K562 (cell line): Measurements from ENCODE around the gene NFIC. TPM values are rescaled to one million over a fixed set of nuclear protein-coding genes. Genes with fewer than 3 reads are reported as not detected.
A peak's percentile ranks its signal among the peaks of the same experiment; 100 is the strongest.

Experiments
- ASH1L ChIP-seq: fragments of 450-650 bp; IDR thresholded peaks from 2 replicates; pipeline ENCODE4 v1.6.1; 2018; ENCODE audit warnings: borderline replicate concordance, mild to moderate bottlenecking, low read depth; ENCODE audit not compliant: partially characterized antibody
- C11orf30 ChIP-seq: fragments of 450-650 bp; IDR thresholded peaks from 2 replicates; pipeline ENCODE4 v1.6.1; 2016; ENCODE audit warnings: low read depth, mild to moderate bottlenecking
- CCAR2 ChIP-seq: fragments of 200-400 bp; formaldehyde crosslinking; IDR thresholded peaks from 2 replicates; pipeline ENCODE4 v1.6.1; 2017; ENCODE audit warnings: mild to moderate bottlenecking, low read depth, low read length
- CHD4 ChIP-seq: fragments of 200-600 bp; sonication (generic); IDR thresholded peaks from 3 replicates; pipeline ENCODE4 v1.6.1; 2012; ENCODE audit warnings: low read depth, mild to moderate bottlenecking, mixed read lengths, low read length, inconsistent platforms; ENCODE audit not compliant: insufficient read depth, insufficient replicate concordance, poor library complexity, severe bottlenecking
- ETS2 ChIP-seq: IDR thresholded peaks from 2 replicates; pipeline ENCODE4 v1.6.1; 2016; ENCODE audit warnings: borderline replicate concordance, missing genetic modification characterization, mild to moderate bottlenecking, moderate library complexity, missing compliant biosample characterization; ENCODE audit not compliant: poor library complexity, severe bottlenecking
- KDM1A ChIP-seq, 2 experiments: fragments of 450-650 bp; IDR thresholded peaks; 2 replicates each; pipeline ENCODE4 v1.6.1; 2016; ENCODE audit warnings: mild to moderate bottlenecking in 2 of 2
- KDM5B ChIP-seq: fragments of 200-600 bp; sonication (generic); IDR thresholded peaks from 2 replicates; pipeline ENCODE4 v1.6.1; 2012; ENCODE audit warnings: low read depth, mild to moderate bottlenecking, moderate library complexity, low read length, control low read depth, inconsistent platforms; ENCODE audit not compliant: insufficient replicate concordance
- MECOM ChIP-seq: fragments of 250-450 bp; sonication (Bioruptor Pico); IDR thresholded peaks from 2 replicates; pipeline ENCODE4 v1.8.0; 2022; ENCODE audit warnings: inconsistent platforms
- OTX1 ChIP-seq: fragments of 450-650 bp; formaldehyde crosslinking; IDR thresholded peaks from 2 replicates; pipeline ENCODE4 v1.4.0; 2022; ENCODE audit warnings: mild to moderate bottlenecking
- PHB ChIP-seq: fragments of 250-450 bp; sonication (Bioruptor Pico); IDR thresholded peaks from 2 replicates; pipeline ENCODE4 v1.5.0; 2021
- POLR2H ChIP-seq: IDR thresholded peaks from 2 replicates; pipeline ENCODE4 v1.6.1; 2016; ENCODE audit warnings: missing genetic modification characterization, low read depth, mild to moderate bottlenecking, control low read depth, missing compliant biosample characterization, moderate library complexity
- PURB ChIP-seq: sonication (generic); formaldehyde crosslinking; IDR thresholded peaks from 2 replicates; pipeline ENCODE4 v1.9.0; 2021; ENCODE audit warnings: low read depth, mild to moderate bottlenecking, missing genetic modification reagents
- RFX1 ChIP-seq: fragments of 450-650 bp; IDR thresholded peaks from 2 replicates; pipeline ENCODE4 v1.6.1; 2016; ENCODE audit warnings: mild to moderate bottlenecking, moderate library complexity
- RFX5 ChIP-seq: IDR thresholded peaks from 2 replicates; pipeline ENCODE4 v1.6.1; 2011; ENCODE audit warnings: low read depth, mild to moderate bottlenecking, improper control_type of control experiment, low read length
- TAF9B ChIP-seq: fragments of 450-650 bp; IDR thresholded peaks from 2 replicates; pipeline ENCODE4 v1.6.1; 2018; ENCODE audit warnings: mild to moderate bottlenecking; ENCODE audit not compliant: partially characterized antibody
- U2AF2 ChIP-seq: fragments of 200-400 bp; formaldehyde crosslinking; optimal IDR thresholded peaks from 2 replicates; pipeline ENCODE3; 2017; ENCODE audit warnings: low read depth, mild to moderate bottlenecking, low read length
- ZNF165 ChIP-seq: fragments of 250-450 bp; sonication (Bioruptor Pico); IDR thresholded peaks from 2 replicates; pipeline ENCODE4 v1.4.0; 2020; ENCODE audit warnings: borderline replicate concordance
- polyA plus RNA-seq, 8 experiments: library from polyadenylated mRNA; depleted of rRNA in 4 of 8; stranded (reverse) in 5 of 8; unstranded in 3 of 8; fragments of >200 nt; fragmentation: Nextera tagmentation in 2 of 8; fragmentation: Illumina TruSeq in 1 of 8; extraction: Ambion mirVana in 2 of 8; extraction: Trizol in 1 of 8; gene quantifications; 2 replicates each; pipeline versions ENCODE4 v1.2.1 to v1.2.3, GENCODE V29; 2011 to 2014; ENCODE audit warnings: inconsistent platforms in 1 of 8, missing spikeins in 1 of 8
- total RNA-seq, 7 experiments: library from RNA; depleted of rRNA in 6 of 7; stranded (reverse); fragments of >200 nt in 6 of 7; fragmentation: Illumina TruSeq in 2 of 7; extraction: Trizol in 2 of 7; gene quantifications; 2 replicates each; pipeline versions ENCODE4 v1.2.1 to v1.2.3, GENCODE V29; 2011 to 2021; ENCODE audit warnings: low replicate concordance in 1 of 7
- TF ChIP-seq, protein P1 (sequence below), 2 experiments: fragments of 450-650 bp; IDR thresholded peaks; 2 replicates each; pipeline ENCODE4 v1.6.1; 2018; ENCODE audit warnings: mild to moderate bottlenecking in 2 of 2, low read depth in 1 of 2; ENCODE audit not compliant: partially characterized antibody in 2 of 2
- TF ChIP-seq, protein P2 (sequence below), 2 experiments: IDR thresholded peaks; 2 replicates each; pipeline ENCODE4 v1.6.1; 2012; ENCODE audit warnings: improper control_type of control experiment in 2 of 2, low read depth in 2 of 2, low read length in 2 of 2, borderline replicate concordance in 1 of 2

NFIC gene
- total and polyA plus RNA-seq, 9 of the 15 experiments (the other 6 are each of a cell fraction or from before 2014, with no cell fraction given), result 0.71 to 62.1 (median 6.9) TPM

DNA sequence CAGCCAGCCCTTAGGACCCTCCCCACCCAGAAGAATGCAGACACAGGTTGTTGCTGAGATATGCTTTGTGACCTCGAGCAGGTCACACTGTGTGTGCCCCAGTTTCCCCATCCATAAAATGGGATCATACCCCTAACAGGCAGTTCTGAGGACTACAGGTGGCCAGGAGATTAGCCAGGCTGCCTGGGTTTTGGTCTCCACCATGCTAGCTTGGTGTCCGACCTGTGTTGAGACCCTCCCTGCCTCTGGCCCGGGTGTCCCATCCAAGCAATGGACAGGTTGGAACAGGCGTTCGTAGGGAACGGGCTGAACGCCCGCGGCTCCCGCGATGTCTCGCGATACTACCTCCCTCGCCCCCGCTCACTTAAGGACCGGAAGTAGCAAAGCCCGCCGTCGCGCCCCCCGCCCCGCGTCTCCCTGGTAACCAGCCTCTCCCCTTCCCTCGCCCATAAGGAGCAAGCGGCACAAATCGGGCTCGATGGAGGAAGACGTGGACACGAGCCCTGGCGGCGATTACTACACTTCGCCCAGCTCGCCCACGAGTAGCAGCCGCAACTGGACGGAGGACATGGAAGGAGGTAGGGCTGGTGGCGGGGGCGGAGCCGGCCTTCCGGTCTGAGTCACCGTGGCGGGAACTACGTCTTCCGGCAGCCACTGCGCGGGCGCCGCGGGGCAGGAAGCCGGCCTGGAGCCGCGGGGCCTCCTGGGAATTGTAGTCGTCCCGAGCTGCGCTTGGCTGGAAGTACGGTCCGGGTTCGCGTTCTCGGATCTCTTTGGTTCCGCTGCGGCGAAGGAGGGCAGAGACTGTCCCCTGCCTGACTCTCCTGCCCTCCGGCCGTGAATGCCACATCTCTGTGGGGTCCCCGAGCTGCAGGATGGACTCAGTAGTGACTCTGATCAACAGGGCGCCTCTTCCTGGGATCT is 68.5 kb downstream of the NFIC start (continued):
- TF ChIP-seq KDM5B (peak; percentile 55), ASH1L (peak; percentile 56), RFX1 (peak; percentile 91), PURB (CRISPR knock-in tag) (no peak), OTX1 (CRISPR knock-in tag) (no peak), ZNF165 (CRISPR knock-in tag) (0 out of 2 replicates have a peak, but pooled peaks have one; percentile 28), U2AF2 (no peak), MECOM (CRISPR knock-in tag) (no peak), RFX5 (no peak), CCAR2 (no peak), KDM1A (IDR thresholded peaks at IDR 0.05) (peak; percentile 90 to 98), TAF9B (no peak), ETS2 (no peak), CHD4 (no peak), POLR2H (tag) (peak; percentile 61), PHB (CRISPR knock-in tag) (0 out of 2 replicates have a peak, but pooled peaks have one; percentile 63), C11orf30 (peak; percentile 95)
- TF ChIP-seq, protein P1, sequence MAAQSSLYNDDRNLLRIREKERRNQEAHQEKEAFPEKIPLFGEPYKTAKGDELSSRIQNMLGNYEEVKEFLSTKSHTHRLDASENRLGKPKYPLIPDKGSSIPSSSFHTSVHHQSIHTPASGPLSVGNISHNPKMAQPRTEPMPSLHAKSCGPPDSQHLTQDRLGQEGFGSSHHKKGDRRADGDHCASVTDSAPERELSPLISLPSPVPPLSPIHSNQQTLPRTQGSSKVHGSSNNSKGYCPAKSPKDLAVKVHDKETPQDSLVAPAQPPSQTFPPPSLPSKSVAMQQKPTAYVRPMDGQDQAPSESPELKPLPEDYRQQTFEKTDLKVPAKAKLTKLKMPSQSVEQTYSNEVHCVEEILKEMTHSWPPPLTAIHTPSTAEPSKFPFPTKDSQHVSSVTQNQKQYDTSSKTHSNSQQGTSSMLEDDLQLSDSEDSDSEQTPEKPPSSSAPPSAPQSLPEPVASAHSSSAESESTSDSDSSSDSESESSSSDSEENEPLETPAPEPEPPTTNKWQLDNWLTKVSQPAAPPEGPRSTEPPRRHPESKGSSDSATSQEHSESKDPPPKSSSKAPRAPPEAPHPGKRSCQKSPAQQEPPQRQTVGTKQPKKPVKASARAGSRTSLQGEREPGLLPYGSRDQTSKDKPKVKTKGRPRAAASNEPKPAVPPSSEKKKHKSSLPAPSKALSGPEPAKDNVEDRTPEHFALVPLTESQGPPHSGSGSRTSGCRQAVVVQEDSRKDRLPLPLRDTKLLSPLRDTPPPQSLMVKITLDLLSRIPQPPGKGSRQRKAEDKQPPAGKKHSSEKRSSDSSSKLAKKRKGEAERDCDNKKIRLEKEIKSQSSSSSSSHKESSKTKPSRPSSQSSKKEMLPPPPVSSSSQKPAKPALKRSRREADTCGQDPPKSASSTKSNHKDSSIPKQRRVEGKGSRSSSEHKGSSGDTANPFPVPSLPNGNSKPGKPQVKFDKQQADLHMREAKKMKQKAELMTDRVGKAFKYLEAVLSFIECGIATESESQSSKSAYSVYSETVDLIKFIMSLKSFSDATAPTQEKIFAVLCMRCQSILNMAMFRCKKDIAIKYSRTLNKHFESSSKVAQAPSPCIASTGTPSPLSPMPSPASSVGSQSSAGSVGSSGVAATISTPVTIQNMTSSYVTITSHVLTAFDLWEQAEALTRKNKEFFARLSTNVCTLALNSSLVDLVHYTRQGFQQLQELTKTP (IDR thresholded peaks at IDR 0.05; ENCODE audit: low read depth in 1 of 2, partially characterized antibody in 2 of 2), result peak; percentile 51 to 99
- TF ChIP-seq, protein P2, sequence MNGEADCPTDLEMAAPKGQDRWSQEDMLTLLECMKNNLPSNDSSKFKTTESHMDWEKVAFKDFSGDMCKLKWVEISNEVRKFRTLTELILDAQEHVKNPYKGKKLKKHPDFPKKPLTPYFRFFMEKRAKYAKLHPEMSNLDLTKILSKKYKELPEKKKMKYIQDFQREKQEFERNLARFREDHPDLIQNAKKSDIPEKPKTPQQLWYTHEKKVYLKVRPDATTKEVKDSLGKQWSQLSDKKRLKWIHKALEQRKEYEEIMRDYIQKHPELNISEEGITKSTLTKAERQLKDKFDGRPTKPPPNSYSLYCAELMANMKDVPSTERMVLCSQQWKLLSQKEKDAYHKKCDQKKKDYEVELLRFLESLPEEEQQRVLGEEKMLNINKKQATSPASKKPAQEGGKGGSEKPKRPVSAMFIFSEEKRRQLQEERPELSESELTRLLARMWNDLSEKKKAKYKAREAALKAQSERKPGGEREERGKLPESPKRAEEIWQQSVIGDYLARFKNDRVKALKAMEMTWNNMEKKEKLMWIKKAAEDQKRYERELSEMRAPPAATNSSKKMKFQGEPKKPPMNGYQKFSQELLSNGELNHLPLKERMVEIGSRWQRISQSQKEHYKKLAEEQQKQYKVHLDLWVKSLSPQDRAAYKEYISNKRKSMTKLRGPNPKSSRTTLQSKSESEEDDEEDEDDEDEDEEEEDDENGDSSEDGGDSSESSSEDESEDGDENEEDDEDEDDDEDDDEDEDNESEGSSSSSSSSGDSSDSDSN (IDR thresholded peaks at IDR 0.05; ENCODE audit: borderline replicate concordance in 1 of 2, low read depth in 2 of 2, low read length in 2 of 2), result 0 out of 4 replicates have a peak, but pooled peaks of 1 of the 2 experiments have one; percentile 29
